ENCODE measurements around the gene HLA-DQB1.

The HLA-DQB1 gene

DNA sequence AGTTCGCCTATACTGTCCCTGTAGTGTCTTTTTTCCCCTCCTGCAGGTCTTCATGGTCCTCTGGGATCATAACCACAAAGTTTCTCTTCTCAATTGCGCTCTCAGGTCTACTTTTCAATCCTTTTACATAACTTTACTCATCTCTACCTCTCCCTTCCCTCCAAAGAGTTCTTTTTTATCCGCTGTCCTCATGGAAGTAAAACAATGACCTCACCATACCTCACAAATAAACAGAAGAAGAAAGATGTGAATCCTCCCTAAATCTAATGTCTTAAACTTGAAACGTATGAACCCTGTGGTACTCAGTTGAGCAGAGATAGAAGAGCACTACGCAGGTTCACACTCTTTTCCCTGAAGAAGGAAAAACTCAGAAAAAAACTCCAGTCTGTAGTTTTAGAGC is 41.3 kb downstream of the HLA-DQB1 start:
- DNase-seq, result no peak

DNA sequence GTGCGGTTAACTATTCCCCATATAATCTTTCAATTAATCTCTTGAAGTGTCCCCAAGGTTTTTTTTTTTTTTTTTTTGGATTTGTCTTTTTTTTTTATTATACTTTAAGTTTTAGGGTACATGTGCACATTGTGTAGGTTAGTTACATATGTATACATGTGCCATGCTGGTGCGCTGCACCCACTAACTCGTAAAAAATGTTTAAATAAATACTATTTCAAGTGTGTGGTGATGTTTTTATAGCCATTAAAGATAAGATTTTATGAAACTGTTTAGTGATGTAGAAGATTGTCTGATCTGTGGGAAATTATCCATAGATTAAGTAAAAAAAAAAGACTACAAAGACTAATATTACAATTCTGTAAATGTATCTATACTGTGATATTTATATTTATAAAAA is 41.9 kb downstream of the HLA-DQB1 start:
- DNase-seq, result no peak

DNA sequence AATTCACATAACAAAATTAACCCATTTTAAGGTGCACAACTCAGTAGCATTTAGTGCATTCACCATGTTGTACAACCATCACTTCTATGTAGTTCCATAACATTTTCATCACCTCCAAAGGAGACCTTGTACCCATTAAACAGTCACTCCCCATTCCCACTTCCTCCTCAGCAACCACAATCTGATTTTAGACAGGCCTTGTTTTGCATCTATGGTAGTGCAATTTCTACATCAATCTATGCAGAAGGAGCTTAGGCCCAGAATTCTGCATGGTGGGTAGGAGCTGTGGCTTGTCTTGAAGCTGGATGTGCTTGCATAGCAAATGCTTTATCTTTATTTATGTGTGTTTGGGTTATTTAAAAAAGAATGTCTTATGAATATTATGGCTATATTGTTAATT is 42.8 kb downstream of the HLA-DQB1 start:
- no peak for DNase-seq

DNA sequence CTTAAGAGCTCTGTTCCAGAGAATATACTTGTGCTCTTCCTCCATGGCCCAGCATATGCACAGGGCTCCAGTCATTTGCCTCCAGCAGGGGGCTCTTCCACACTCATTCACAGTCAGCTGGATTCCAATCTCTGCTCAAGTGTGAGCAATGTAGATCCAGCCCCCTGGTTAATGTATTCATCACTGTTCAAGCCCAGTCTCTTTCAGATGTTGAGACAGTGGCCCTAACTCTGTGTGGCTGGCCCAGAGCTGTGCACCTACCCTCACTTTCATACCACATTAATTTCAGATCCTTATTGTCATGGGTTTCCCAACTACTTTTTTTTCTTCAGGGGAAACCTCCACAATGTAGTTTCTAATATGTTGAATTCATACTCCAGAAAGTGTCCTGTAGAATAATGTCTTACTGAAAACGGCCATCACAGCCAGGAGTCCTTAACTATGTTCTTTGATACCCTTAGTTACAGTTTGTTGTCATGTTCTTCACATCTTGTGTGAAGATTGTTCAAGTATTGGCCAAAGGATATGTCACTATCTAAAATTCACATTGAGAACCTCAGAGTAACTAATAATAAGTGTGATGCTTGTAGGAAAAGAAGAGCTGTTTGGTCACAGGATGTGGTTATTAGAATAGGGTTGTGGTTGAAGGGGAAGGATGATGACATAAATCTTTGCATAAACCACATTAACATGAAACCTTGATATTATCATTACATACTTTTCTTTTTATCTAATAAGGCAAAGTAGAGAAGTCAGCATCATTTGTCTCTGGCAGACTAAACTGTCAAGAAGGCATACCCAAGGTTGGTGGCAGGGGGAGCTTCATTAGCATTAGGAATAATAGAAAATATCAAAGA is 43.7 kb downstream of the HLA-DQB1 start:
- DNase-seq, result peak; percentile 32

DNA sequence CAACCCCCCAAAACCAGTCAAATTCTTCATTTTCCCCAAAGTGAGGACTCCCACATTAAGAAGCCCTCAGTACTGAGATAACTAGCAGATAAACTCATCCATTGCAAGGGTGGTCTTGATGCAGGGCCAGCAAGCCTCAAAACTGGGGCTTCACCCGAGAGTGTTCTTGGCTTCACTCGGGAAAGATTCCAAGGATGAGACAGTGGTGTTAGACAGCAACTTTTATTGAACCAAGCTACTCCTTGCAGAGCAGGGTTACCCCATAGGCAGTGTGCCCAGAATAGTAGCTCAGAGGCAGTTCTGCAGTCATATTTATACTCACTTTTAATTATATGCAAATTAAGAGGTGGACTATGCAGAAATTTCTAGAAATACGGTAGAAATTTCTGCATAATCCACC is 45.1 kb downstream of the HLA-DQB1 start:
- DNase-seq, result no peak

DNA sequence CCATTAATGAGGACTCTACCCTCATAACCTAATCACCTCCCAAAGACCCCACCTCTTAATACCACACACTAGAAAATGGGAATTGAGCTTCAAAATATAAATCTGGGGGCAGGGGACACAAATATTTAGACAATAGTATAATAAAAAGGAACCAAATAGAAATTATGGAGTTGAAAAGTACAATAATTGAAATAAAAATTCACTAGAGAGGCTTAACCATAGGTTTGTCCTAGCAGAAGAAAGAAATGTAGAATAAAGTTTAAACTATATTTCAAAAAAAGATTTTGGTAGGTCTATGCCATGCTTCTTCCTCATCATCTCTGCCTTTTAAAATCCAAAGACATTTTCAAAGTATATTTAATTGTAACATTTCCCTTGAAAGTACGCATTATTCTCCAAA is 48.7 kb downstream of the HLA-DQB1 start:
- DNase-seq, result no peak

DNA sequence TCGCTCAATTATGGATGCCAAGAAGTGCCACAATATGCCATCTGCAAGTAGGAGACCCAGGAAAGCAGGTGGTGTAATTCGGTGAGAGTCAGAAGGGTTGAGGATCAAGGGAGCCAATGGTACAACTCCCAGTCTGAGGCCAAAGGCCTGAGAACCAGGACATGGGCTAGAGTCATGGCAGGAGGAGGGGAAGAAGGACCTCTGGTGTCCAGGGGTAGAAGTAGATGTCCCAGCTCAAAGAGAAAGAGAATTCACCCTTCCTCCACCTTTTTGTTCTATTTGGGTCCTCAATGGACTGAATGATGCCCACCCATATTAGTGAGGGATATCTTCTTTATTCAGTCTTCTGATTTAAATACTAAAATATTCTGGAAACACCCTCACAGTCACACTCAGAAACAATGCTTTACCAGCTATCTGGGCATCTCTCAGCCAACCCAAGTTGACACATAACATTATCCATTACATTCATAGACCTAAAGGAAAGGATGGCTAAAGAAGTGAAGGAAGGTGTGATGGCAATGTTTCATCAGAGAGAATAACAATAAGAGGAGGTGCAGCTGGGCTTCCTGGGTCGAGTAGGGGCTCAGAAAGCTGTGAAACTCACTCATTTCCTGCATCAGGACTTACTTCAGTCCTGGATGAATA is 50.4 kb downstream of the HLA-DQB1 start:
- DNase-seq, result no peak

DNA sequence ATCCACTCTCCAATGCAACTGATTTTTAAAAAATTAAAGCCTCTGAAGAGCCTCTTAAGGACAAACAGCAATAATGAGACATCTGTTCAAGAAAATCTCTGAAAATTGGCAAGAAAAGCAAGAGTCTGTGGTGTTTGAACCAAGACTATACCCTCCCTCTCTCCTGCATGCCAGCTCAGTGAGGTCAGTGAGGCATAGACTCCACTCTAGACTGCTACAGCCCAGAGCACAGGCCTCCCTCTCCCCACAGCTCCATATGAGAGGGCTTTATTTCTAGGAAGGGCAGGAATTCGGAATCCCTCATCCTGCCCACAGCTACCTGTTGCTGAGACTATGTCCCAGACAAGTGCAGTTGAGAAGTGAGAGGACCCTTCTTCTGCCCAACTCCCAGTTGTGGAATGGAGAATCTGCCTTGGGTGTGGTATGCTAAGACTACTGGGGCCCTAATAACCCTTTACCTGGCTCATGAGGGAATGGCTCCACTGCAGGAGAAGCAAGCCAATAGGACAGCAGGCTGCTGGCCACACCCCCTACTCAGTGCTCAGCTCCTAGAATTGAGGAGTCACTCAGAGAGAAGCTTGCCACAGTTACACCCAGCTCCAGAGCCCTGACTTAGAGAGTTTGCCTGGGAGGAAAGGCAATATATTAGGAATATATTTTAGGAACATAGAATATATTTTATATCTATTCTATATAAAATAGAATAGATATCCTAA is 51.9 kb downstream of the HLA-DQB1 start:
- DNase-seq, result no peak

DNA sequence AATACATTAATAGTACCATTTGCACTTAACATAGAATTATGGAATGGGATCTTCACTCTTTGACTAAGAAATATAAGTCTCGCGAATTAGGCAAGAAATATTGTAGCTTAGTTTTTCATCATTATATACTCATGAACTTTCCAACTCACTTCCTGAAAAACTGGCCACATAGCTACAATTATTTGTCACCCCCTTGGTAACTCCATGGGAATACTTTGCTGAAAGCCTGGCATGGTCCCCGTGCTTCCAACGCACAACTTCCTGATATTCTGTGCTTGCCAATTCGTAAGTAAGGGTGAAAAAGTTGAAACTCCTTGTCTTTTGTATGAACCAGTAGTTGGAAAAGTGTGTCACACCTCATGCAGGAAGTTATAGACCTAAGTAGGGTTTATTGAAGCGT is 53.0 kb downstream of the HLA-DQB1 start:
- DNase-seq, result no peak

DNA sequence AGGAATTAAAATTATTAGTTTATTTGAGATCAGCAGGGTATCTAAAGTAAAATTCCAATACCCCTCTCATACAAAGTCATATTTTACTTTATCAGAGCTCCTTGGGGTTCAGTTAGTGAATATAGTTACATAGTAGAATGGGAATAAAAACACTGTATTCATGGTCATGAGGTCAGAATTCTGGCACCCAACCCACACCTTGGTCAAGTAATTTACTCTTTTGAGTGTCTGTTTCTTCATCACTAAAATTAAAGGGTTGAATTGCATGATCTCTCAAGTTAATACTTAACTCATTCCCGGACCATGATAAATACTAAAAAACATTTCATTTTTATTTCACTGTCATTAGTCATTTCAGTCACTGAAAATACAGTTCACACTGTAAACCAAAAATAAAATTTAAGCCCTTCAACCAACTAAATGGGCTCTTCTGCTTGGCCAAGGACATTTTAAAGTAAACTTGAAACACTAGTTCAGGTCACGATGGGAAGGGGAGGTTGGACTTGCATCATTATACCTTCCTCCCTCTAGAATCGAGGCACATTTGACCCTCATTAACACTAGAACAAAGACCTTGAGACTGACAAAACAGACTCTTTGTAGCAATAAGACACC is 55.7 kb downstream of the HLA-DQB1 start:
- no peak for DNase-seq

DNA sequence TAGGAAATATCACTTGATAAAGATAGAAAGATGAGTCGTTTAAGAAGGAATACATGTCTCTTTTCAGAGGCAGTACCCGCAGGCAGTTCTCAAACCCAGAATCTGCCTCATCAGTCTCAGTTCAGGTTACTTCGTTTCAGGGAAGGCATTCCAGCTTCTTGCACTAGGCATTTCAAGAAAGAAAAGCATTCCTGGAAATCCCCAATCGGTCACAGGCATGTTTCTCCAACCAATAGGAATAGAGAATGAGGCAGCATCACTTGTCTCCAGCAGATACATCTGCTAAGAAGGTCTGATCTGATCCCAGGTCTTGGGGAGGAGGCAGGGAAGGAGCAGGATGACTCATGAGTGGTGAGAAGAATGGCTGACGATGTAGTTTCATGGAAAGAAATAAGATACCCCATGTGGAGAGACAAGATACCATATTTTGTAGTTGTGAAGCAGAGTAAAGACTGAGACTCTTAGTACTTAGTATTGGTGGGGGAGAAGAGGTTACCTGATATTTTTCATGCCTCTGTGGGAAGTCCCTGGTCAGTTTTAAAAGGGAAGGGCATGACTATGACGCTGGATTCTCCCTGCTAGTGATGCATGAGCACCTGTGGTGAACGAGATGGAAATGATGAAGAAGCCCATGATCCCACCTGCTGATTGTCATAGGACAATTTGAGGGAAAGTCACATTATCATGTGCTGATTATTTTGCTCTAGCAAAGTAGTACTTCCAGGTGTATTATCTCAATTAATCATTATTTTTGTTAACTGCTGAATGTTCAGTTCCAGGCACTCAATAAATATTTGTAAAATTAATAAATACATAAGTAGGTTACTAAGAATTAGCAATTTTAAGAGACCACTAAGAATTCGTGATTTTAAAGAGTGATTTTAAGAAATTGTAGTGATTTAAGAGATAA is 56.5 kb downstream of the HLA-DQB1 start:
- peak; percentile 89 for DNase-seq

Data from fibroblast of skin of abdomen (primary cell).